ENCODE results near the gene CACNA2D3. TPM values are rescaled to one million over a fixed set of nuclear protein-coding genes. Genes with fewer than 3 reads are reported as not detected.
"Not testable (repeated sequence)": the region's sequence is repeated elsewhere in the genome, so short reads cannot be mapped to it uniquely, and the experiment has no call there.

CACNA2D3 gene
- polyA plus RNA-seq, 2 of the 4 experiments (the other 2 are of a cell fraction): 0.04 to 0.05 TPM

DNA sequence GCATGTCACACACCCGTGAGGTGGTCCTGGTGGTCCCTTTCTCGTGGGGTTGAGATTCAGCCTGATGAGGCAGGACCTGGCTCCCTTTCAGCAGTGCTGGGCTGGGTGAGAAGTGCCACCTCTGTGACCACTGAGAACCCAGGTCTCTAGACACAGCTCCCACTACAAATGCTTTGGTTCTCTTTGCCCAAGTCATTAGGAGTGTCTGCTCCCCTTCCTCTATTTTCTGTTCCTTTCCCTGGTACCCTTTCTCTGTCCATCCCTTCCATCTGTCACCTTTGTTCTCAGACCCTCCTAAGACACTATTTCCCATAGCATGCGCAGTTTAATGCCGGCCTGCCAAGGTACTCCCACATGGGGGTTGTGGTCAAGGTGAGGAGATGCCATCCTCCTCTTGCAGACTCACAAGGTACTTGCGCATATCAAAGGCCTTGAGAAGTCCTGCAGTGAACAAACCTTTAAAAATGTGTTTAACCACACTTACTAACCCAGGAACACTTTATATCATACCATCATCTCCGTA, 507.8 kb downstream of the CACNA2D3 start:
- FAIRE-seq: no peak
- CTCF ChIA-PET: no interaction called here
- Histone ChIP-seq H3K27ac (no peak overlapping the region), H3K4me1 (no peaks in the 10 kb centered on the region), H3K4me3 (no peak overlapping the region), H3K4me2 (no peak overlapping the region), H3K9me3 (no peaks in the 10 kb centered on the region)
- 44% methylated on average over 4 of the region's 6 CpGs for WGBS (ENCODE audit: missing lambda C conversion rate)
- POLR2A ChIA-PET: no interaction called here
- TF ChIP-seq CHD4 (IDR thresholded peaks at IDR 0.05; ENCODE audit: borderline replicate concordance): no peak
- no peak for TF ChIP-seq CEBPB (IDR thresholded peaks at IDR 0.05)
- TF ChIP-seq HOXB13 (CRISPR knock-in tag; IDR thresholded peaks at IDR 0.05; ENCODE audit: low read depth): no peak
- TF ChIP-seq RNF2 (IDR thresholded peaks at IDR 0.05; ENCODE audit: borderline replicate concordance, low read depth): no peak
- no peak for TF ChIP-seq FOXS1 (CRISPR knock-in tag; IDR thresholded peaks at IDR 0.05)
- TF ChIP-seq, protein P1, sequence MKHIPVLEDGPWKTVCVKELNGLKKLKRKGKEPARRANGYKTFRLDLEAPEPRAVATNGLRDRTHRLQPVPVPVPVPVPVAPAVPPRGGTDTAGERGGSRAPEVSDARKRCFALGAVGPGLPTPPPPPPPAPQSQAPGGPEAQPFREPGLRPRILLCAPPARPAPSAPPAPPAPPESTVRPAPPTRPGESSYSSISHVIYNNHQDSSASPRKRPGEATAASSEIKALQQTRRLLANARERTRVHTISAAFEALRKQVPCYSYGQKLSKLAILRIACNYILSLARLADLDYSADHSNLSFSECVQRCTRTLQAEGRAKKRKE (CRISPR knock-in tag; IDR thresholded peaks at IDR 0.05; ENCODE audit: low read depth): no peak
- TF ChIP-seq CBX2 (IDR thresholded peaks at IDR 0.05; ENCODE audit: borderline replicate concordance, low read depth): no peak
- TF ChIP-seq KDM1A (IDR thresholded peaks at IDR 0.05; ENCODE audit: low read depth): no peak
- TF ChIP-seq MAFK (IDR thresholded peaks at IDR 0.05; ENCODE audit: partially characterized antibody): no peak
- TF ChIP-seq HOXA7 (CRISPR knock-in tag; IDR thresholded peaks at IDR 0.05): no peak
- no peak for TF ChIP-seq JUN (IDR thresholded peaks at IDR 0.05)
- no peak for TF ChIP-seq FOSB (CRISPR knock-in tag; IDR thresholded peaks at IDR 0.05)
- no peak for TF ChIP-seq REST (IDR thresholded peaks at IDR 0.05)
- TF ChIP-seq RFX5 (IDR thresholded peaks at IDR 0.05): no peak
- ATAC-seq: no peak
- no peak for DNase-seq (ENCODE audit: low read depth in 1 of 2, low spot score in 1 of 2)

DNA sequence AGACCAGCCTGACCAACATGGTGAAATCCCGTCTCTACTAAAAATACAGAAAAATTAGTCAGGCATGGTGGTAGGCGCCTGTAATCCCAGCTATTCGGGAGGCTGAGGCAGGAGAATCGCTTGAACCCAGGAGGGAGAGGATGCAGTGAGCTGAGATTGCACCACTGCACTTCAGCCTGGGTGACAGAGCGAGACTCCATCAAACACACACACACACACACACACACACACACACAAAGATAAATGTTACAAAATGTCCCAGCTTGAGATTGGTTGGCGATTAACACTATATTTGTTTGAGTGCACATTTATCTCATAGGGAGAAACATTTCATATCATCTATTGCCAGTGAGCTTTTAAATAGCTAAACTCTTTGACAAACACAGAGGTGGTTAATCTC, 508.6 kb downstream of the CACNA2D3 start:
- POLR2A ChIA-PET: not testable (repeated sequence)

DNA sequence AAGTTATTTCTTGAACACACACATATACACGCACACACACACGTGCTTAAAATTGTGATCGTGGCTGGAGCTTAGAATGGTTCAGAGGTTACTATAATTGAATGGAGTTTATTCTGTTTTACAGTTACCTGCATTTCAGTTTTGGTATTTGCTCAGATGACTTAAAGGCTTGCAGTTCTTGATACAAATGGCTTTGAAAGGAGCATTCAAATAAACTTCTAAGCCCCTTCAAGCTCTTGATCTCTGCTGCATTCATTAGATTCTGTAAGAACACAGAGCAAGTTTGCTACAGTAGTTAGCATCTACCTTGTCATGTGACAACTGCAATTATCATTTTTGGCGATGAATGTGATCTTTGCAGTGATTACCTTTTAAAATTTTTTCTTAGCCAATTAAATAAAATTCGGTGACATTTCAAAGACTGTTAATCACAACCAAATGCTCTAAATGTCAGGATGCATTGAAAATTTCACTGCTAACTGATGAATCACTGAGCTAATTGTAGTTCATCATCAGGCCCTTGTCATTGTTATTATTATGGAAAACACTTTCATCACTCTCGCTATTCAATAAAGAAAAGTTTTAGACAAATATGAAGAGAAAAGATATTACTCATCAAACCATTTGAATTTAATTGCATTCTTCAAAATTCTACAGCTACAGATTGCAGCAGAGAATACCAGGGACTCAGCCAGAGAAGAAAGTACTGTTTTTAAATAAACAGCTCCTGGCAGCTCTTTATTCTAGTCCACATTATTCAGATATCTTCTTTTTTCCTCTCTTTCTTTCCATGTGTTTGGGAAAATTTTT, 509.4 kb downstream of the CACNA2D3 start:
- H3K27ac ChIP-seq: no peak overlapping the region
- H3K4me2 ChIP-seq: no peak overlapping the region
- no peak for DNase-seq (ENCODE audit: low read depth in 1 of 2, low spot score in 1 of 2)
- H3K9me3 ChIP-seq: no peaks in the 10 kb centered on the region
- H3K4me1 ChIP-seq: no peaks in the 10 kb centered on the region
- no peak for ATAC-seq
- ChIA-PET POLR2A (no interaction called here), CTCF (no interaction called here)
- FAIRE-seq: no peak
- no peak overlapping the region for H3K4me3 ChIP-seq
- no peak for TF ChIP-seq EHMT2 (IDR thresholded peaks at IDR 0.05; ENCODE audit: low read depth)
- no peak for TF ChIP-seq RFX5 (IDR thresholded peaks at IDR 0.05)
- no peak for TF ChIP-seq NFE2L2 (conservative IDR thresholded peaks at IDR 0.05; ENCODE audit: low read length)
- TF ChIP-seq MYC (IDR thresholded peaks at IDR 0.05; ENCODE audit: borderline replicate concordance, low read length): no peak
- TF ChIP-seq HOXB13 (CRISPR knock-in tag; IDR thresholded peaks at IDR 0.05; ENCODE audit: low read depth): no peak
- no peak for TF ChIP-seq CHD4 (IDR thresholded peaks at IDR 0.05; ENCODE audit: borderline replicate concordance)
- TF ChIP-seq ZFP36 (IDR thresholded peaks at IDR 0.05; ENCODE audit: borderline replicate concordance, partially characterized antibody): no peak
- no peak for TF ChIP-seq JUN (IDR thresholded peaks at IDR 0.05)
- no peak for TF ChIP-seq KDM5A (IDR thresholded peaks at IDR 0.05)
- no peak for TF ChIP-seq E2F6 (IDR thresholded peaks at IDR 0.05; ENCODE audit: borderline replicate concordance, low read depth)
- TF ChIP-seq GATA3 (IDR thresholded peaks at IDR 0.05; ENCODE audit: borderline replicate concordance): no peak
- TF ChIP-seq FOSL2 (IDR thresholded peaks at IDR 0.05): no peak
- no peak for TF ChIP-seq FOSL2 (CRISPR knock-in tag; IDR thresholded peaks at IDR 0.05)
- TF ChIP-seq, protein P2, sequence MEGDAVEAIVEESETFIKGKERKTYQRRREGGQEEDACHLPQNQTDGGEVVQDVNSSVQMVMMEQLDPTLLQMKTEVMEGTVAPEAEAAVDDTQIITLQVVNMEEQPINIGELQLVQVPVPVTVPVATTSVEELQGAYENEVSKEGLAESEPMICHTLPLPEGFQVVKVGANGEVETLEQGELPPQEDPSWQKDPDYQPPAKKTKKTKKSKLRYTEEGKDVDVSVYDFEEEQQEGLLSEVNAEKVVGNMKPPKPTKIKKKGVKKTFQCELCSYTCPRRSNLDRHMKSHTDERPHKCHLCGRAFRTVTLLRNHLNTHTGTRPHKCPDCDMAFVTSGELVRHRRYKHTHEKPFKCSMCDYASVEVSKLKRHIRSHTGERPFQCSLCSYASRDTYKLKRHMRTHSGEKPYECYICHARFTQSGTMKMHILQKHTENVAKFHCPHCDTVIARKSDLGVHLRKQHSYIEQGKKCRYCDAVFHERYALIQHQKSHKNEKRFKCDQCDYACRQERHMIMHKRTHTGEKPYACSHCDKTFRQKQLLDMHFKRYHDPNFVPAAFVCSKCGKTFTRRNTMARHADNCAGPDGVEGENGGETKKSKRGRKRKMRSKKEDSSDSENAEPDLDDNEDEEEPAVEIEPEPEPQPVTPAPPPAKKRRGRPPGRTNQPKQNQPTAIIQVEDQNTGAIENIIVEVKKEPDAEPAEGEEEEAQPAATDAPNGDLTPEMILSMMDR (IDR thresholded peaks at IDR 0.05): no peak
- TF ChIP-seq SMC3 (IDR thresholded peaks at IDR 0.05): no peak
- no peak for TF ChIP-seq EP300 (IDR thresholded peaks at IDR 0.05)
- 30% methylated on average over 6 of the region's 6 CpGs for WGBS (ENCODE audit: missing lambda C conversion rate)

More for the DNA sequence above, 508.6 kb downstream of the CACNA2D3 start:
- H3K4me1 ChIP-seq; H3K4me3 ChIP-seq; DNase-seq (ENCODE audit: low read depth in 1 of 2, low spot score in 1 of 2); H3K4me2 ChIP-seq; H3K9me3 ChIP-seq; FAIRE-seq; ATAC-seq; CTCF ChIA-PET; H3K27ac ChIP-seq: not testable (repeated sequence)
- 9% methylated on average over 6 of the region's 6 CpGs for WGBS (ENCODE audit: missing lambda C conversion rate)

All from A549 (cell line).